ENCODE results near the gene MED7.

Gene MED7

GRCh38 chr5:157161996-157162395 lies 19.3 kb upstream of the MED7 start:
- Histone ChIP-seq H3K27ac (no peak overlapping the region), H4K20me1 (ENCODE audit: insufficient read depth) (no peaks in the 10 kb centered on the region), H3K36me3 (ENCODE audit: insufficient read depth) (no peaks in the 10 kb centered on the region), H3K4me2 (no peak overlapping the region), H3K27me3 (ENCODE audit: insufficient read depth, low read depth) (no peaks in the 10 kb centered on the region), H2AFZ (ENCODE audit: low read depth) (no peak overlapping the region), H3K79me2 (ENCODE audit: insufficient read depth, low read depth) (no peaks in the 10 kb centered on the region), H3K4me3 (IDR thresholded peaks at IDR 0.05; ENCODE audit: insufficient read depth, low read depth, low read length) (no peak overlapping the region), H3K9ac (no peak overlapping the region), H3K4me1 (ENCODE audit: low read depth, poor library complexity, severe bottlenecking) (no peaks in the 10 kb centered on the region)
- TF ChIP-seq CTCF (conservative IDR thresholded peaks at IDR 0.05; ENCODE audit: low read depth, low read length): no peak

GRCh38 chr5:157160001-157160400 lies 17.3 kb upstream of the MED7 start:
- H3K4me3 ChIP-seq (IDR thresholded peaks at IDR 0.05; ENCODE audit: insufficient read depth, low read depth, low read length): no peak overlapping the region
- TF ChIP-seq CTCF (conservative IDR thresholded peaks at IDR 0.05; ENCODE audit: low read depth, low read length): no peak
- H2AFZ ChIP-seq (ENCODE audit: low read depth): no peak overlapping the region
- no peak overlapping the region for H3K27ac ChIP-seq
- no peak overlapping the region for H3K9ac ChIP-seq
- no peaks in the 10 kb centered on the region for H3K27me3 ChIP-seq (ENCODE audit: insufficient read depth, low read depth)
- no peaks in the 10 kb centered on the region for H3K36me3 ChIP-seq (ENCODE audit: insufficient read depth)
- no peaks in the 10 kb centered on the region for H4K20me1 ChIP-seq (ENCODE audit: insufficient read depth)
- no peak overlapping the region for H3K4me2 ChIP-seq
- H3K79me2 ChIP-seq (ENCODE audit: insufficient read depth, low read depth): no peaks in the 10 kb centered on the region
- no peaks in the 10 kb centered on the region for H3K4me1 ChIP-seq (ENCODE audit: low read depth, poor library complexity, severe bottlenecking)

- no peaks in the 10 kb centered on the region for H3K79me2 ChIP-seq (ENCODE audit: insufficient read depth, low read depth)
- H3K27me3 ChIP-seq (ENCODE audit: insufficient read depth, low read depth): no peaks in the 10 kb centered on the region
- no peak overlapping the region for H3K27ac ChIP-seq
- no peaks in the 10 kb centered on the region for H3K4me1 ChIP-seq (ENCODE audit: low read depth, poor library complexity, severe bottlenecking)
- no peak for TF ChIP-seq CTCF (conservative IDR thresholded peaks at IDR 0.05; ENCODE audit: low read depth, low read length)
- H3K4me3 ChIP-seq (IDR thresholded peaks at IDR 0.05; ENCODE audit: insufficient read depth, low read depth, low read length): no peak overlapping the region
- no peak overlapping the region for H3K9ac ChIP-seq
- H3K36me3 ChIP-seq (ENCODE audit: insufficient read depth): no peaks in the 10 kb centered on the region
- H2AFZ ChIP-seq (ENCODE audit: low read depth): no peak overlapping the region
- H3K4me2 ChIP-seq: no peak overlapping the region
- no peaks in the 10 kb centered on the region for H4K20me1 ChIP-seq (ENCODE audit: insufficient read depth)
Observed at GRCh38 chr5:157159209-157159751, 16.6 kb upstream of the MED7 start.

GRCh38 chr5:157157293-157157891 lies 14.7 kb upstream of the MED7 start:
- H3K9ac ChIP-seq: no peak overlapping the region
- TF ChIP-seq CTCF (conservative IDR thresholded peaks at IDR 0.05; ENCODE audit: low read depth, low read length): no peak
- no peaks in the 10 kb centered on the region for H3K27me3 ChIP-seq (ENCODE audit: insufficient read depth, low read depth)
- H3K27ac ChIP-seq: no peak overlapping the region
- H3K4me3 ChIP-seq (IDR thresholded peaks at IDR 0.05; ENCODE audit: insufficient read depth, low read depth, low read length): no peak overlapping the region
- no peaks in the 10 kb centered on the region for H3K36me3 ChIP-seq (ENCODE audit: insufficient read depth)
- H4K20me1 ChIP-seq (ENCODE audit: insufficient read depth): no peaks in the 10 kb centered on the region
- no peak overlapping the region for H2AFZ ChIP-seq (ENCODE audit: low read depth)
- no peak overlapping the region for H3K4me2 ChIP-seq
- no peaks in the 10 kb centered on the region for H3K79me2 ChIP-seq (ENCODE audit: insufficient read depth, low read depth)
- H3K4me1 ChIP-seq (ENCODE audit: low read depth, poor library complexity, severe bottlenecking): no peaks in the 10 kb centered on the region

All from KMS-11 (cell line).